ENCODE measurements around the gene LRBA. TPM values are rescaled to one million over a fixed set of nuclear protein-coding genes. Genes with fewer than 3 reads are reported as not detected.
"Not testable (repeated sequence)": the region's sequence is repeated elsewhere in the genome, so short reads cannot be mapped to it uniquely, and the experiment has no call there.

LRBA gene
- total RNA-seq, 1 donor from 2014 or later, result 26.4 TPM

DNA sequence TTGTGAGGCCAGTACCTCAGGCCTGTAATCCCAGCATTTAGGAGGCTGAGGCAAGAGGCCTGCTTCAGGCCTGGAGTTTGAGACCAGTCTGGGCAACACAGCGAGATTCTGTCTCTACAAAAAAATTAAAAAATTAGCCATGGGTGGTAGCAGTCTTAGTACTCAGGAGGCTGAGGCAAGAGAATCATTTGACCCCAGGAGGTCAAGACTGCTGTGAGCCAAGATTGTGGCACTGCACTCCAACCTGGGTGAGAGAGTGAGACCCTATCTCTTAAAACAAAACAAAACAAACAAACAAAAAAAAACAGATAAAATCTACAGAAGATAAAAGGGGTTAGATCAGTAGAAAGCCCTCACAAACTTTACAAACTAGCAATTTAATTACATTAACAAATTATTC is 352.4 kb downstream of the LRBA start:
- DNase-seq, result no peak
- H3K27ac Mint-ChIP-seq (ENCODE audit: unreplicated experiment), result no peak overlapping the region
- no peaks in the 10 kb centered on the region for H3K36me3 Mint-ChIP-seq (ENCODE audit: unreplicated experiment)
- no peaks in the 10 kb centered on the region for H3K4me1 Mint-ChIP-seq (ENCODE audit: low read depth, unreplicated experiment)
- H3K4me3 Mint-ChIP-seq (ENCODE audit: unreplicated experiment), result no peak overlapping the region
- TF ChIP-seq, protein P1, sequence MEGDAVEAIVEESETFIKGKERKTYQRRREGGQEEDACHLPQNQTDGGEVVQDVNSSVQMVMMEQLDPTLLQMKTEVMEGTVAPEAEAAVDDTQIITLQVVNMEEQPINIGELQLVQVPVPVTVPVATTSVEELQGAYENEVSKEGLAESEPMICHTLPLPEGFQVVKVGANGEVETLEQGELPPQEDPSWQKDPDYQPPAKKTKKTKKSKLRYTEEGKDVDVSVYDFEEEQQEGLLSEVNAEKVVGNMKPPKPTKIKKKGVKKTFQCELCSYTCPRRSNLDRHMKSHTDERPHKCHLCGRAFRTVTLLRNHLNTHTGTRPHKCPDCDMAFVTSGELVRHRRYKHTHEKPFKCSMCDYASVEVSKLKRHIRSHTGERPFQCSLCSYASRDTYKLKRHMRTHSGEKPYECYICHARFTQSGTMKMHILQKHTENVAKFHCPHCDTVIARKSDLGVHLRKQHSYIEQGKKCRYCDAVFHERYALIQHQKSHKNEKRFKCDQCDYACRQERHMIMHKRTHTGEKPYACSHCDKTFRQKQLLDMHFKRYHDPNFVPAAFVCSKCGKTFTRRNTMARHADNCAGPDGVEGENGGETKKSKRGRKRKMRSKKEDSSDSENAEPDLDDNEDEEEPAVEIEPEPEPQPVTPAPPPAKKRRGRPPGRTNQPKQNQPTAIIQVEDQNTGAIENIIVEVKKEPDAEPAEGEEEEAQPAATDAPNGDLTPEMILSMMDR (IDR thresholded peaks at IDR 0.05; ENCODE audit: partially characterized antibody, unreplicated experiment), result no peak
- no peaks in the 10 kb centered on the region for H3K27me3 Mint-ChIP-seq (ENCODE audit: unreplicated experiment)
- H3K9me3 Mint-ChIP-seq (ENCODE audit: unreplicated experiment), result no peaks in the 10 kb centered on the region

DNA sequence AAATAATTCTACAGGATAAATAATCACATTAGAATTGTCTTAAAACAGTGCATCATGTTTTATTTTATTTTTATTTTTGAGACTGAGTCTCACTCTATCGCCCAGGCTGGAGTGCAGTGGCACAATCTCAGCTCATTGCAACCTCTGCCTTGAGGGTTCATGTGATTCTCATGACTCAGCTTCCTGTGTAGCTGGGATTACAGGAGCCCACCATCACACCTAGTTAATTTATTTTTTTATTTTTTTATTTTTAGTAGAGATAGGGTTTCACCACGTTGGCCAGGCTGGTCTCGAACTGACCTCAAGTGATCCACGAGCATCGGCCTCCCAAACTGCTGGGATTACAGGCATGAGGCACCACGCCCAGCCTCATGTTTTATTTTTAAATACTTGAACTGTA is 353.5 kb downstream of the LRBA start:
- not testable (repeated sequence) for H3K4me1 Mint-ChIP-seq (ENCODE audit: low read depth, unreplicated experiment); H3K9me3 Mint-ChIP-seq (ENCODE audit: unreplicated experiment); H3K4me3 Mint-ChIP-seq (ENCODE audit: unreplicated experiment); H3K27ac Mint-ChIP-seq (ENCODE audit: unreplicated experiment); DNase-seq; H3K36me3 Mint-ChIP-seq (ENCODE audit: unreplicated experiment); H3K27me3 Mint-ChIP-seq (ENCODE audit: unreplicated experiment)

DNA sequence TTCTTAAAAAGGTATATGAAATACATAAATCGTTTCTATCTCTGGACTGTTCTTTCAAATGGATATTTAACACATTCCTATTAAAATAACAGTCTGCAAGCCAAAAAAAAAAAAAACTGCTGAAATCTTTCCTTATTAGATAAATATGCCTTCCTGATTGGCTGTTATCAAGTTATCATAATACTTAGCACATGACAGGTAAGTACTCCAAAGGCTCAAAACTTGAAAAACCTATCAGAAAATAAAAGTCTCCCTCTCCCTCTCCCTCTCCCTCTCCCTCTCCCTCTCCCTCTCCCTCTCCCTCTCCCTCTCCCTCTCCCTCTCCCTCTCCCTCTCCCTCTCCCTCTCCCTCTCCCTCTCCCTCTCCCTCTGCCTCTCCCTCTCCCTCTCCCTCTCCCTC is 356.8 kb downstream of the LRBA start:
- not testable (repeated sequence) for H3K27ac Mint-ChIP-seq (ENCODE audit: unreplicated experiment); DNase-seq; H3K27me3 Mint-ChIP-seq (ENCODE audit: unreplicated experiment); H3K9me3 Mint-ChIP-seq (ENCODE audit: unreplicated experiment); H3K36me3 Mint-ChIP-seq (ENCODE audit: unreplicated experiment); H3K4me1 Mint-ChIP-seq (ENCODE audit: low read depth, unreplicated experiment); H3K4me3 Mint-ChIP-seq (ENCODE audit: unreplicated experiment)

DNA sequence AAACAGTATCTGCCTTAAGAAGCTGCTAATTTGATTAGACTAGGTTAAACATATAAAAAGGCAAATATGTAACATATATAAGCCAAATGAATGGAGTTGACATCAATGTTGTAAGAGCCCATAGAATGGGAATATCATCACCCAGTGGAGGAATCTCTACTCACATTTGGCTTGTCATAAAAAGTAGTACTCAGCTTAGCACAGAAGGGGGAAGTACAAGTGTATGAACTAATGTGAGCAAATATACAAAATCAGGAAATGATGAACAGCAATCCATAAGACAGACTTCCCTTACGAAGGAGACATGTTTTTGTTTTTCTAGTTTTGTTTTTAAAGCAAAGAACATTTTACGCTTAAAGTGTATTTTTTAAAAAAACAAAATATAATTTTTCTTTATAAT is 358.2 kb downstream of the LRBA start:
- Mint-ChIP-seq H3K9me3 (ENCODE audit: unreplicated experiment) (peaks cover 2% of the 10 kb centered on the region), H3K27me3 (ENCODE audit: unreplicated experiment) (no peaks in the 10 kb centered on the region), H3K4me1 (ENCODE audit: low read depth, unreplicated experiment) (no peaks in the 10 kb centered on the region), H3K27ac (ENCODE audit: unreplicated experiment) (no peak overlapping the region), H3K36me3 (ENCODE audit: unreplicated experiment) (no peaks in the 10 kb centered on the region), H3K4me3 (ENCODE audit: unreplicated experiment) (no peak overlapping the region)
- TF ChIP-seq, protein P1 (IDR thresholded peaks at IDR 0.05; ENCODE audit: partially characterized antibody, unreplicated experiment), result no peak
- no peak for DNase-seq

DNA sequence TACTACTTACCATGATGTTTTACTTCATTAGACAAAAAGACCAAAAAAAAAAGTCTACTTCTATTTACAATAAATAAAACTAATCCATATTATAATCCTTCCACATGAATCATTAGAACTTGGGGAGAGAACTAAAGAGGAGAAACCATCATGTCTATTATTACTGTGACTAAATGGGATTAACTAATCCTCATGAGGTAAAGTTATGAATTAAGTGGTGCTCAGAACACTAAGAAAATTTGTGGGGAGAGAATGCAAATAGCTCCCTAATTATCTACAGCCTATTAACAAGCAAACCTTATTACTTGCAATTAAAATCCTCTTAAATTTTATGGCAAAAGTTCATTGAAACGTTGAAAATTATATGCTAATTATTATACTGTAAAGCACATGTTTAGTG is 364.3 kb downstream of the LRBA start:
- TF ChIP-seq, protein P1 (IDR thresholded peaks at IDR 0.05; ENCODE audit: partially characterized antibody, unreplicated experiment), result no peak
- Mint-ChIP-seq H3K4me1 (ENCODE audit: low read depth, unreplicated experiment) (no peaks in the 10 kb centered on the region), H3K36me3 (ENCODE audit: unreplicated experiment) (no peaks in the 10 kb centered on the region), H3K4me3 (ENCODE audit: unreplicated experiment) (no peak overlapping the region), H3K9me3 (ENCODE audit: unreplicated experiment) (no peaks in the 10 kb centered on the region), H3K27me3 (ENCODE audit: unreplicated experiment) (no peaks in the 10 kb centered on the region), H3K27ac (ENCODE audit: unreplicated experiment) (no peak overlapping the region)
- DNase-seq, result no peak

GRCh38 chr4:150648123-150648522 is 367.0 kb downstream of the LRBA start:
- no peak for DNase-seq
- Mint-ChIP-seq H3K27me3 (ENCODE audit: unreplicated experiment) (no peaks in the 10 kb centered on the region), H3K27ac (ENCODE audit: unreplicated experiment) (no peak overlapping the region), H3K4me3 (ENCODE audit: unreplicated experiment) (no peak overlapping the region), H3K36me3 (ENCODE audit: unreplicated experiment) (no peaks in the 10 kb centered on the region), H3K4me1 (ENCODE audit: low read depth, unreplicated experiment) (no peaks in the 10 kb centered on the region), H3K9me3 (ENCODE audit: unreplicated experiment) (no peaks in the 10 kb centered on the region)
- TF ChIP-seq, protein P1 (IDR thresholded peaks at IDR 0.05; ENCODE audit: partially characterized antibody, unreplicated experiment), result no peak

Data from glutamatergic neuron (in vitro differentiated cells).